Fibroblast of lung (primary cell): Measurements from ENCODE around the gene LGR6. TPM values are rescaled to one million over a fixed set of nuclear protein-coding genes. Genes with fewer than 3 reads are reported as not detected.

ENCODE experiments used
- DNase-seq, 2 donors: peaks; one replicate each; pipeline versions ENCODE4 v3.0.0 to v3.0.0-alpha.2; 2010; ENCODE audit warnings: low read depth in 2 of 2
- H2AFZ ChIP-seq: 2 replicates; pipeline ENCODE4 v1.5.1; 2012; ENCODE audit warnings: low read length, control low read depth, inconsistent platforms
- H3K27ac ChIP-seq: 2 replicates; pipeline ENCODE4 v1.5.1; 2011; ENCODE audit warnings: low read length, control low read depth; ENCODE audit not compliant: insufficient read depth
- H3K27me3 ChIP-seq: 2 replicates; pipeline ENCODE4 v1.5.1; 2011; ENCODE audit warnings: mild to moderate bottlenecking, low read length; ENCODE audit not compliant: control insufficient read depth, insufficient read depth
- H3K36me3 ChIP-seq: 2 replicates; pipeline ENCODE4 v1.5.1; 2011; ENCODE audit warnings: low read length; ENCODE audit not compliant: control insufficient read depth, insufficient read depth
- H3K4me1 ChIP-seq: 2 replicates; pipeline ENCODE4 v1.5.1; 2011; ENCODE audit warnings: low read length; ENCODE audit not compliant: control insufficient read depth, insufficient read depth; ENCODE audit errors: extremely low read depth
- H3K4me2 ChIP-seq: 2 replicates; pipeline ENCODE4 v1.5.1; 2011; ENCODE audit warnings: low read length, control low read depth; ENCODE audit not compliant: insufficient read depth; ENCODE audit errors: extremely low read depth
- H3K4me3 ChIP-seq, 4 experiments: fragments of 200-600 bp in 1 of 4; sonication (generic) in 1 of 4; replicated peaks in 1 of 4; 2 replicates each; pipeline ENCODE4 v1.5.1; 2011 to 2016; ENCODE audit warnings: low read length in 4 of 4, low read depth in 3 of 4, mild to moderate bottlenecking in 3 of 4, control low read depth in 2 of 4, inconsistent platforms in 1 of 4, mixed read lengths in 1 of 4; ENCODE audit not compliant: insufficient read depth in 1 of 4; ENCODE audit errors: control extremely low read depth in 1 of 4
- H3K79me2 ChIP-seq: 2 replicates; pipeline ENCODE4 v1.5.1; 2012; ENCODE audit warnings: mild to moderate bottlenecking, low read length, inconsistent platforms; ENCODE audit not compliant: control insufficient read depth, insufficient read depth
- H3K9ac ChIP-seq: 2 replicates; pipeline ENCODE4 v1.5.1; 2011; ENCODE audit warnings: mild to moderate bottlenecking, low read length, control low read depth; ENCODE audit not compliant: insufficient read depth
- H3K9me3 ChIP-seq: 2 replicates; pipeline ENCODE4 v1.5.1; 2012; ENCODE audit warnings: low read depth, low read length; ENCODE audit not compliant: control insufficient read depth, insufficient read depth
- H4K20me1 ChIP-seq: 2 replicates; pipeline ENCODE4 v1.5.1; 2011; ENCODE audit warnings: low read length; ENCODE audit not compliant: control insufficient read depth, insufficient read depth; ENCODE audit errors: extremely low read depth
- CTCF ChIP-seq, 2 donors: IDR thresholded peaks in 1 of 2; conservative IDR thresholded peaks in 1 of 2; 1 replicate in 1 of 2; 2 replicates in 1 of 2; pipeline ENCODE4 v1.5.1; 2011 to 2012; ENCODE audit warnings: low read length in 2 of 2, control low read depth in 1 of 2, inconsistent platforms in 1 of 2, low read depth in 1 of 2, mild to moderate bottlenecking in 1 of 2
- EZH2 ChIP-seq: IDR thresholded peaks from 2 replicates; pipeline ENCODE4 v1.5.1; 2012; ENCODE audit warnings: low read length, control low read depth, mild to moderate bottlenecking; ENCODE audit errors: missing control alignments
- polyA plus RNA-seq, 2 donors: library from polyadenylated mRNA; depleted of rRNA in 1 of 2; stranded (reverse) in 1 of 2; unstranded in 1 of 2; fragments of >200 nt; gene quantifications; 2 replicates each; pipeline ENCODE4 v1.2.1, GENCODE V29; 2011 to 2012; ENCODE audit warnings: missing spikeins in 1 of 2
- total RNA-seq: library from RNA; depleted of rRNA; stranded (reverse); fragments of >200 nt; gene quantifications from 2 replicates; pipeline ENCODE4 v1.2.1, GENCODE V29; 2014

LGR6 gene
- total and polyA plus RNA-seq, 2 donors (not counting 1 experiment from before 2014, with no cell fraction given), result 0.02 TPM; not detected in 1

DNA sequence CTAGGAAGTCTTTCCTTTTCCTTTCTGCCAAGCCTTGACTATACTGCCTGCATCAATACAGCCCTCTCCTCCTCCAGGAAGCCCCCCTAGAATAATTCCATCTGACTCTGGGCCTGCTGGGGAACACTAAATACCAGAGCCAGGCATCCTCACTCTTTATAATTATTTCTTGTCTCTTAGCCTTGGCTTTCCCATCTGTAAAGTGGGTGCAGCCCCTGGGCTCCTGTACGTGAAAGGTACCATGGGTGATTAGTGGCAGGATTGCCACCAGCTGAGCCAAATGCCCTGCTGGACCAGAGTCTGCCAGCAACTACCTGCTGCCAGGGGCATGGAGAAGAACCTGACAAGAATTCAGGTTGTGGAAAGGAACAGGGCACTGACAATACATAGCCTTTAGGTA, 58.7 kb downstream of the LGR6 start:
- H3K4me2 ChIP-seq, result no peak overlapping the region
- H3K4me3 ChIP-seq, result no peak overlapping the region
- no peaks in the 10 kb centered on the region for H3K79me2 ChIP-seq
- H2AFZ ChIP-seq, result no peak overlapping the region
- H3K4me1 ChIP-seq, result no peaks in the 10 kb centered on the region
- no peak overlapping the region for H3K9ac ChIP-seq
- no peak for DNase-seq
- H3K27ac ChIP-seq, result no peak overlapping the region
- no peaks in the 10 kb centered on the region for H3K9me3 ChIP-seq
- H3K36me3 ChIP-seq, result no peaks in the 10 kb centered on the region
- peaks cover 36% of the 10 kb centered on the region for H3K27me3 ChIP-seq
- no peaks in the 10 kb centered on the region for H4K20me1 ChIP-seq
- TF ChIP-seq EZH2 (no peak), CTCF (conservative IDR thresholded peaks at IDR 0.05 in 1 of 2, IDR thresholded peaks at IDR 0.05 in 1 of 2; ENCODE audit: low read depth in 1 of 2, low read length in 2 of 2) (no peak)

- H3K27ac ChIP-seq, result no peak overlapping the region
- TF ChIP-seq CTCF (conservative IDR thresholded peaks at IDR 0.05 in 1 of 2, IDR thresholded peaks at IDR 0.05 in 1 of 2; ENCODE audit: low read depth in 1 of 2, low read length in 2 of 2) (no peak), EZH2 (no peak)
- no peak overlapping the region for H3K4me3 ChIP-seq
- no peaks in the 10 kb centered on the region for H3K79me2 ChIP-seq
- H2AFZ ChIP-seq, result no peak overlapping the region
- no peaks in the 10 kb centered on the region for H4K20me1 ChIP-seq
- H3K4me1 ChIP-seq, result no peaks in the 10 kb centered on the region
- no peak for DNase-seq
- peaks cover 21% of the 10 kb centered on the region for H3K27me3 ChIP-seq
- H3K9me3 ChIP-seq, result no peaks in the 10 kb centered on the region
- H3K9ac ChIP-seq, result no peak overlapping the region
- H3K36me3 ChIP-seq, result no peaks in the 10 kb centered on the region
- no peak overlapping the region for H3K4me2 ChIP-seq
These were observed 61.1 kb downstream of the LGR6 start for GRCh38 chr1:202254454-202255252.

DNA sequence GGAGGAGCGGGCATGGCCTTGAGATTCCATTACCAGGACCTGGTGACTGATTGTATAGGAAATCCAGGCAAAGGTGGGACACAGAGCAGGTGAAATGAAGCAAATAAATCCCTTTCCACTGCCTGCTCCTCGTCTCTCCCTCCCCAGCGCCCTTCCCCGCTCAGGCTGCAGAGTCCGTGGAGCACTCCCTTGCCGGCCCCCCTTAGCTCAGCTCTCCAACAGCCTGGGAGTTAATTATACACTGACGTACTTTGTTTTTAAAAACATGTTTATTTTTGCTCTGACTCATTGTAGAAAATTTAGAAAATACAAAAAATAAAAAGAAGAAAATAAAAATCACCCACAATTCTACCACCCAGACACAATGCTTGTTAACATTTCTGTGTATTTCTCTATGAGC, 61.7 kb downstream of the LGR6 start:
- Histone ChIP-seq H3K4me3 (no peak overlapping the region), H3K9ac (no peak overlapping the region), H3K4me1 (no peaks in the 10 kb centered on the region), H3K27me3 (peaks cover 18% of the 10 kb centered on the region), H3K79me2 (no peaks in the 10 kb centered on the region), H3K36me3 (no peaks in the 10 kb centered on the region), H4K20me1 (no peaks in the 10 kb centered on the region), H3K4me2 (no peak overlapping the region), H3K27ac (no peak overlapping the region), H2AFZ (no peak overlapping the region), H3K9me3 (no peaks in the 10 kb centered on the region)
- peak in 1 of 2 donors; percentile 21 for DNase-seq
- TF ChIP-seq EZH2 (no peak), CTCF (conservative IDR thresholded peaks at IDR 0.05 in 1 of 2, IDR thresholded peaks at IDR 0.05 in 1 of 2; ENCODE audit: low read depth in 1 of 2, low read length in 2 of 2) (no peak)
